ENCODE measurements around the gene UNC5C. TPM values are rescaled to one million over a fixed set of nuclear protein-coding genes. Genes with fewer than 3 reads are reported as not detected.

The UNC5C gene
- total RNA-seq, 4 donors from 2014 or later: 0.44 to 0.68 (median 0.61) TPM

- TF ChIP-seq CTCF (IDR thresholded peaks at IDR 0.05; ENCODE audit: low read depth): no peak
These were observed 41.2 kb downstream of the UNC5C start for GRCh38 chr4:95507561-95507960.

- TF ChIP-seq CTCF (IDR thresholded peaks at IDR 0.05; ENCODE audit: low read depth): no peak
These were observed 41.6 kb downstream of the UNC5C start for GRCh38 chr4:95507147-95507546.

GRCh38 chr4:95506264-95506663 lies 42.5 kb downstream of the UNC5C start:
- no peak for TF ChIP-seq CTCF (IDR thresholded peaks at IDR 0.05; ENCODE audit: low read depth)

GRCh38 chr4:95505799-95506198 lies 43.0 kb downstream of the UNC5C start:
- no peak for TF ChIP-seq CTCF (IDR thresholded peaks at IDR 0.05; ENCODE audit: low read depth)

- TF ChIP-seq CTCF (IDR thresholded peaks at IDR 0.05; ENCODE audit: low read depth): no peak
These were observed 43.6 kb downstream of the UNC5C start for GRCh38 chr4:95505151-95505550.

- no peak for TF ChIP-seq CTCF (IDR thresholded peaks at IDR 0.05; ENCODE audit: low read depth)
These were observed 44.3 kb downstream of the UNC5C start for GRCh38 chr4:95504501-95504900.

- TF ChIP-seq CTCF (IDR thresholded peaks at IDR 0.05; ENCODE audit: low read depth): no peak
These were observed 48.4 kb downstream of the UNC5C start for GRCh38 chr4:95500361-95500760.
